Retinal pigment epithelial cell (primary cell): ENCODE data around the gene CNTNAP2.

Source experiments
- DNase-seq: peaks from one replicate; pipeline ENCODE4 v3.0.0-alpha.2; 2010; ENCODE audit warnings: low read depth
- H3K4me3 ChIP-seq: 2 replicates; pipeline ENCODE4 v1.5.1; 2011; ENCODE audit warnings: mild to moderate bottlenecking, low read length, control low read depth, moderate library complexity
- CTCF ChIP-seq: conservative IDR thresholded peaks from 2 replicates; pipeline ENCODE4 v1.5.1; 2011; ENCODE audit warnings: low read depth, low read length, control low read depth, inconsistent platforms

Gene CNTNAP2

GRCh38 chr7:146804620-146805019, 688.0 kb downstream of the CNTNAP2 start:
- DNase-seq = no peak
- no peak for TF ChIP-seq CTCF
- H3K4me3 ChIP-seq = no peak overlapping the region

GRCh38 chr7:146805082-146805481, 688.5 kb downstream of the CNTNAP2 start:
- TF ChIP-seq CTCF = no peak
- no peak for DNase-seq
- H3K4me3 ChIP-seq = no peak overlapping the region

- TF ChIP-seq CTCF = no peak
- DNase-seq = no peak
- H3K4me3 ChIP-seq = no peak overlapping the region
Measured at GRCh38 chr7:146826329-146826728, 709.7 kb downstream of the CNTNAP2 start.

- no peak for TF ChIP-seq CTCF
- H3K4me3 ChIP-seq = no peak overlapping the region
- DNase-seq = no peak
Measured at GRCh38 chr7:146830686-146831085, 714.1 kb downstream of the CNTNAP2 start.

- no peak overlapping the region for H3K4me3 ChIP-seq
- DNase-seq = no peak
- TF ChIP-seq CTCF = no peak
Measured at GRCh38 chr7:146831875-146832274, 715.3 kb downstream of the CNTNAP2 start.

GRCh38 chr7:146844405-146844804, 727.8 kb downstream of the CNTNAP2 start:
- TF ChIP-seq CTCF = no peak
- no peak overlapping the region for H3K4me3 ChIP-seq
- no peak for DNase-seq

- H3K4me3 ChIP-seq = no peak overlapping the region
- DNase-seq = no peak
- no peak for TF ChIP-seq CTCF
Measured at GRCh38 chr7:146858690-146859089, 742.1 kb downstream of the CNTNAP2 start.
